RCC 7860 (cell line): ENCODE data around the gene KRTAP13-1.
A peak's percentile ranks its signal among the peaks of the same experiment; 100 is the strongest.

Source experiments
- DNase-seq: peaks from one replicate; pipeline ENCODE4 v3.0.0-alpha.2; 2015; ENCODE audit warnings: low spot score
- FAIRE-seq: peaks from 2 replicates; lab custom pipeline; 2012; peaks lifted over from hg19 to GRCh38; lab: Jason Lieb, UNC

Gene KRTAP13-1

GRCh38 chr21:30395731-30396130 lies at the start of gene KRTAP13-1:
Gene KRTAP13-1, plus strand, starts transcription at chr21:30396031. Its CDS starts 56 bp downstream, at chr21:30396087.
- FAIRE-seq (no peak), DNase-seq (no peak)

GRCh38 chr21:30348506-30348905 lies 47.3 kb upstream of the KRTAP13-1 start, which contains the start of gene KRTAP23-1:
Gene KRTAP23-1, minus strand, starts transcription at chr21:30348606. Its CDS starts 0 bp downstream, at chr21:30348606.
- FAIRE-seq (no peak), DNase-seq (no peak)

GRCh38 chr21:30349572-30349971 lies 46.3 kb upstream of the KRTAP13-1 start:
- FAIRE-seq (no peak), DNase-seq (no peak)

GRCh38 chr21:30351534-30351933 lies 44.3 kb upstream of the KRTAP13-1 start:
- no peak for DNase-seq
- no peak for FAIRE-seq

- no peak for FAIRE-seq
- no peak for DNase-seq
These were observed 41.4 kb upstream of the KRTAP13-1 start for GRCh38 chr21:30354308-30355005.

GRCh38 chr21:30355906-30356305 lies 39.9 kb upstream of the KRTAP13-1 start:
- DNase-seq: no peak
- no peak for FAIRE-seq

GRCh38 chr21:30372139-30372770 lies 23.6 kb upstream of the KRTAP13-1 start, which contains the start of gene KRTAP13-2:
Gene KRTAP13-2, minus strand, starts transcription at chr21:30372271. Its CDS starts 58 bp downstream, at chr21:30372213.
- no peak for DNase-seq
- no peak for FAIRE-seq

GRCh38 chr21:30382201-30382600 lies 13.6 kb upstream of the KRTAP13-1 start:
- no peak for FAIRE-seq
- DNase-seq: no peak

- no peak for FAIRE-seq
These were observed 4.3 kb upstream of the KRTAP13-1 start for GRCh38 chr21:30391492-30392025.

GRCh38 chr21:30408782-30409494 lies 13.1 kb downstream of the KRTAP13-1 start:
- peak; percentile 54 for DNase-seq
- FAIRE-seq: no peak

More at GRCh38 chr21:30391492-30392025, 4.3 kb upstream of the KRTAP13-1 start:
- DNase-seq: no peak

GRCh38 chr21:30415993-30416392 lies 20.2 kb downstream of the KRTAP13-1 start:
- DNase-seq (no peak), FAIRE-seq (no peak)

- FAIRE-seq: no peak
- no peak for DNase-seq
These were observed 30.0 kb downstream of the KRTAP13-1 start, which contains the start of gene KRTAP13-3 for GRCh38 chr21:30425826-30426225. Gene KRTAP13-3, minus strand, starts transcription at chr21:30425926. Its CDS starts 14 bp downstream, at chr21:30425912.

- DNase-seq (no peak), FAIRE-seq (no peak)
These were observed 30.9 kb downstream of the KRTAP13-1 start for GRCh38 chr21:30426731-30427130.

GRCh38 chr21:30430170-30430655 lies 34.4 kb downstream of the KRTAP13-1 start, which contains the start of gene KRTAP13-4:
Gene KRTAP13-4, plus strand, starts transcription at chr21:30430220. Its CDS starts 56 bp downstream, at chr21:30430276.
- no peak for DNase-seq
- FAIRE-seq: no peak

- DNase-seq: no peak
- FAIRE-seq: no peak
These were observed 38.3 kb downstream of the KRTAP13-1 start for GRCh38 chr21:30434033-30434631.

GRCh38 chr21:30437010-30437565 lies 41.3 kb downstream of the KRTAP13-1 start:
- FAIRE-seq (no peak), DNase-seq (no peak)

GRCh38 chr21:30439975-30440374 lies 44.1 kb downstream of the KRTAP13-1 start, which contains the start of gene KRTAP15-1:
Gene KRTAP15-1, plus strand, starts transcription at chr21:30440275. Its CDS starts 53 bp downstream, at chr21:30440328.
- FAIRE-seq: no peak
- no peak for DNase-seq

- DNase-seq (no peak), FAIRE-seq (no peak)
These were observed 47.4 kb downstream of the KRTAP13-1 start for GRCh38 chr21:30443226-30443625.

- FAIRE-seq (no peak), DNase-seq (no peak)
These were observed 48.4 kb downstream of the KRTAP13-1 start for GRCh38 chr21:30444204-30444603.
